OCI-LY3 (cell line): ENCODE data around the gene ATXN7.

Source experiments
- EZH2phosphoT487 ChIP-seq: fragments of 200-600 bp; shearing (Covaris generic); IDR thresholded peaks from 2 replicates; pipeline ENCODE4 v1.6.1; 2018; ENCODE audit warnings: antibody characterized with exemption, mixed run types, low read depth
- TF ChIP-seq, protein P1 (sequence below): fragments of 200-600, 300-600 bp; sonication (generic); IDR thresholded peaks from 2 replicates; pipeline ENCODE4 v1.5.1; 2014; ENCODE audit warnings: antibody characterized with exemption, low read length, low read depth

GRCh38 chr3:63869940-63870614, 6.4 kb downstream of the ATXN7 start:
- TF ChIP-seq, protein P1, sequence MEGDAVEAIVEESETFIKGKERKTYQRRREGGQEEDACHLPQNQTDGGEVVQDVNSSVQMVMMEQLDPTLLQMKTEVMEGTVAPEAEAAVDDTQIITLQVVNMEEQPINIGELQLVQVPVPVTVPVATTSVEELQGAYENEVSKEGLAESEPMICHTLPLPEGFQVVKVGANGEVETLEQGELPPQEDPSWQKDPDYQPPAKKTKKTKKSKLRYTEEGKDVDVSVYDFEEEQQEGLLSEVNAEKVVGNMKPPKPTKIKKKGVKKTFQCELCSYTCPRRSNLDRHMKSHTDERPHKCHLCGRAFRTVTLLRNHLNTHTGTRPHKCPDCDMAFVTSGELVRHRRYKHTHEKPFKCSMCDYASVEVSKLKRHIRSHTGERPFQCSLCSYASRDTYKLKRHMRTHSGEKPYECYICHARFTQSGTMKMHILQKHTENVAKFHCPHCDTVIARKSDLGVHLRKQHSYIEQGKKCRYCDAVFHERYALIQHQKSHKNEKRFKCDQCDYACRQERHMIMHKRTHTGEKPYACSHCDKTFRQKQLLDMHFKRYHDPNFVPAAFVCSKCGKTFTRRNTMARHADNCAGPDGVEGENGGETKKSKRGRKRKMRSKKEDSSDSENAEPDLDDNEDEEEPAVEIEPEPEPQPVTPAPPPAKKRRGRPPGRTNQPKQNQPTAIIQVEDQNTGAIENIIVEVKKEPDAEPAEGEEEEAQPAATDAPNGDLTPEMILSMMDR: no peak
- no peak for TF ChIP-seq EZH2phosphoT487
